LNCaP clone FGC (cell line): Measurements from ENCODE around the gene CCDC17.

Source experiments
- DNase-seq: peaks from one replicate; pipeline ENCODE4 v3.0.0-alpha.2; 2011; ENCODE audit warnings: low read depth
- H3K4me3 ChIP-seq: 2 replicates; pipeline ENCODE4 v1.5.1; 2011; ENCODE audit warnings: mild to moderate bottlenecking, low read depth, low read length, control low read depth
- CTCF ChIP-seq: IDR thresholded peaks from 2 replicates; pipeline ENCODE4 v1.5.1; 2012; ENCODE audit warnings: mild to moderate bottlenecking; ENCODE audit not compliant: control insufficient read depth, insufficient read depth; ENCODE audit errors: extremely low read depth

Gene CCDC17

GRCh38 chr1:45583666-45584350, 40.0 kb downstream of the CCDC17 start, which contains the start of gene NASP:
Gene NASP, plus strand, starts transcription at chr1:45584041. Its CDS starts 106 bp downstream, at chr1:45584147.
- DNase-seq = peak; percentile 53
- peak within 1 kb of the TSS; percentile 97 for H3K4me3 ChIP-seq
- no peak for TF ChIP-seq CTCF

- no peak for TF ChIP-seq CTCF
- peak overlapping the region; percentile 97 for H3K4me3 ChIP-seq
- peak; percentile 94 for DNase-seq
Observed at GRCh38 chr1:45583264-45583665, 40.6 kb downstream of the CCDC17 start.

GRCh38 chr1:45574105-45574626, 49.7 kb downstream of the CCDC17 start:
- TF ChIP-seq CTCF = no peak
- H3K4me3 ChIP-seq = no peak overlapping the region
- no peak for DNase-seq

GRCh38 chr1:45573231-45573804, 50.5 kb downstream of the CCDC17 start:
- no peak for DNase-seq
- no peak overlapping the region for H3K4me3 ChIP-seq
- TF ChIP-seq CTCF = no peak

- TF ChIP-seq CTCF = no peak
- no peak for DNase-seq
- no peak overlapping the region for H3K4me3 ChIP-seq
Observed at GRCh38 chr1:45570631-45571030, 53.2 kb downstream of the CCDC17 start.
